Measurements from ENCODE around the gene P3H1. TPM values are rescaled to one million over a fixed set of nuclear protein-coding genes. Genes with fewer than 3 reads are reported as not detected.
"Not testable (repeated sequence)": the region's sequence is repeated elsewhere in the genome, so short reads cannot be mapped to it uniquely, and the experiment has no call there.

The P3H1 gene
- total RNA-seq, 1 experiment from 2014 or later, result 32.9 TPM

GRCh38 chr1:42815941-42816584, 49.2 kb upstream of the P3H1 start (continued):
- TF ChIP-seq ZBTB33 (IDR thresholded peaks at IDR 0.05; ENCODE audit: extremely low read depth, insufficient replicate concordance, low read length) (no peak), SIN3A (IDR thresholded peaks at IDR 0.05; ENCODE audit: low read depth) (no peak), CBX3 (IDR thresholded peaks at IDR 0.05; ENCODE audit: low read depth) (no peak), CTCF (IDR thresholded peaks at IDR 0.05 in 2 of 3, conservative IDR thresholded peaks at IDR 0.05 in 1 of 3; ENCODE audit: borderline replicate concordance in 1 of 3, insufficient read depth in 1 of 3, low read depth in 2 of 3, low read length in 2 of 3) (no peak), POLR2AphosphoS5 (IDR thresholded peaks at IDR 0.05; ENCODE audit: low read depth, low read length) (no peak), ZFX (IDR thresholded peaks at IDR 0.05) (no peak), FOSL1 (IDR thresholded peaks at IDR 0.05; ENCODE audit: low read depth) (no peak), SRF (IDR thresholded peaks at IDR 0.05; ENCODE audit: low read depth) (no peak)

GRCh38 chr1:42814815-42815214, 48.0 kb upstream of the P3H1 start:
- H3K4me2 ChIP-seq (ENCODE audit: low read length); RAD21 ChIA-PET (ENCODE audit: low non-redundant PET in 1 of 2, low total read pairs in 2 of 2, uncharacterized antibody in 2 of 2, unreplicated experiment in 2 of 2); H3K9me3 ChIP-seq (ENCODE audit: control insufficient read depth in 1 of 2, insufficient read depth in 1 of 2, low read depth in 1 of 2, low read length in 2 of 2); H2AFZ ChIP-seq (ENCODE audit: low read depth, low read length, poor library complexity, severe bottlenecking); H3K27ac ChIP-seq (ENCODE audit: low read depth, low read length); H3K4me3 ChIP-seq (replicated peaks in 1 of 2; ENCODE audit: low read depth in 1 of 2, low read length in 2 of 2); intact Hi-C loops (cut with micrococcal nuclease); H4K20me1 ChIP-seq (ENCODE audit: insufficient read depth); H3K9ac ChIP-seq (ENCODE audit: low read length); H3K79me2 ChIP-seq (ENCODE audit: insufficient read depth, low read length); BruUV-seq (replicated peaks); ATAC-seq; H3K9me2 ChIP-seq (ENCODE audit: insufficient read depth); DNase-seq (ENCODE audit: low read depth, low spot score); H3K36me3 ChIP-seq (ENCODE audit: control insufficient read depth in 1 of 2, insufficient read depth in 2 of 2, low read length in 2 of 2); POLR2A ChIA-PET; H3K27me3 ChIP-seq (ENCODE audit: insufficient read depth, low read length); CTCF ChIA-PET: not testable (repeated sequence)
- peaks cover 11 to 25% of the 10 kb centered on the region in 2 experiments; a peak in 3 of 4 replicates for H3K4me1 ChIP-seq (ENCODE audit: control insufficient read depth in 1 of 2, insufficient read depth in 2 of 2, low read length in 2 of 2)

Measured in HCT116 (cell line).